ENCODE results near the gene CFAP73.
"Not testable (repeated sequence)": the region's sequence is repeated elsewhere in the genome, so short reads cannot be mapped to it uniquely, and the experiment has no call there.

Gene CFAP73

DNA sequence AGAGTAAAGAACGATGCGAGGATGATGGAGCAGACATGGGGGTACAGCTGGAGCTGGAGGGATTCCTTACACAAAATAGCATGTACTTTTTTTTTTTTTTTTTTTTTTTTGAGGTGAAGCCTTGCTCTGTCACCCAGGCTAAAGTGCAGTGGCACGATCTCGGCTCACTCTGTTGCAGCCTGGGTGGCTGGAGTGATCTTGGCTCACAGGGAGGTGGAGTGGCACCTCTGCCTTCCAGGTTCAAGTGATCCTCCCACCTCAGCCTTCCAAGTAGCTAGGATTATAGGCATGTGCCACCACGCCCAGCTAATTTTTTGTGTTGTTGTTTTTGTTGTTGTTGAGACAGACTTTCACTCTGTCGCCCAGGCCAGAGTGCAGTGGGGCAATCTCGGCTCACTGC, 8.8 kb upstream of the CFAP73 start:
- DNase-seq (ENCODE audit: low spot score) = no peak
- TF ChIP-seq, protein P1, sequence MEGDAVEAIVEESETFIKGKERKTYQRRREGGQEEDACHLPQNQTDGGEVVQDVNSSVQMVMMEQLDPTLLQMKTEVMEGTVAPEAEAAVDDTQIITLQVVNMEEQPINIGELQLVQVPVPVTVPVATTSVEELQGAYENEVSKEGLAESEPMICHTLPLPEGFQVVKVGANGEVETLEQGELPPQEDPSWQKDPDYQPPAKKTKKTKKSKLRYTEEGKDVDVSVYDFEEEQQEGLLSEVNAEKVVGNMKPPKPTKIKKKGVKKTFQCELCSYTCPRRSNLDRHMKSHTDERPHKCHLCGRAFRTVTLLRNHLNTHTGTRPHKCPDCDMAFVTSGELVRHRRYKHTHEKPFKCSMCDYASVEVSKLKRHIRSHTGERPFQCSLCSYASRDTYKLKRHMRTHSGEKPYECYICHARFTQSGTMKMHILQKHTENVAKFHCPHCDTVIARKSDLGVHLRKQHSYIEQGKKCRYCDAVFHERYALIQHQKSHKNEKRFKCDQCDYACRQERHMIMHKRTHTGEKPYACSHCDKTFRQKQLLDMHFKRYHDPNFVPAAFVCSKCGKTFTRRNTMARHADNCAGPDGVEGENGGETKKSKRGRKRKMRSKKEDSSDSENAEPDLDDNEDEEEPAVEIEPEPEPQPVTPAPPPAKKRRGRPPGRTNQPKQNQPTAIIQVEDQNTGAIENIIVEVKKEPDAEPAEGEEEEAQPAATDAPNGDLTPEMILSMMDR (IDR thresholded peaks at IDR 0.05; ENCODE audit: extremely low read depth, insufficient read depth, missing control alignments) = no peak
- in situ Hi-C loops (cut with MboI; ENCODE audit: low pct_unique_long_range_greater_than_20kb, low sequenced_read_pairs, unreplicated experiment) = no loop called here

DNA sequence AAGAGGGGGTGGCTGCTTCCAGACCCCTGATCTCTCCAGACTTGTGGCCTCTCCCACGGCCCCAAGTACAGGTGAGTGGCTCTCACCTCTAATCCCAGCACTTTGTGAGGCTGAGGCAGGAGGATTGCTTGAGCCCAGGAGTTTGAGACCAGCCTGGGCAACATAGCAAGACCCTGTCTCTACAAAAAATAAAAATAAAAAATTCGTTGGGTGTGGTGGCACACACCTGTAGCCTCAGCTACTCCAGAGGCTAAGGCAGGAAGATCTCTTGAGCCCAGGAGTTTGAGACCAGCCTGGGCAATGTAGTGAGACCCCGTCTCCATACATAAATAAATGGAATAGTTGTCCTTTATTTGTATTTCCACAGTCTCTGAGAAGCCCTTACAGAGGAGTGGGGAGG, 7.8 kb upstream of the CFAP73 start:
- DNase-seq (ENCODE audit: low spot score); in situ Hi-C loops (cut with MboI; ENCODE audit: low pct_unique_long_range_greater_than_20kb, low sequenced_read_pairs, unreplicated experiment): not testable (repeated sequence)

DNA sequence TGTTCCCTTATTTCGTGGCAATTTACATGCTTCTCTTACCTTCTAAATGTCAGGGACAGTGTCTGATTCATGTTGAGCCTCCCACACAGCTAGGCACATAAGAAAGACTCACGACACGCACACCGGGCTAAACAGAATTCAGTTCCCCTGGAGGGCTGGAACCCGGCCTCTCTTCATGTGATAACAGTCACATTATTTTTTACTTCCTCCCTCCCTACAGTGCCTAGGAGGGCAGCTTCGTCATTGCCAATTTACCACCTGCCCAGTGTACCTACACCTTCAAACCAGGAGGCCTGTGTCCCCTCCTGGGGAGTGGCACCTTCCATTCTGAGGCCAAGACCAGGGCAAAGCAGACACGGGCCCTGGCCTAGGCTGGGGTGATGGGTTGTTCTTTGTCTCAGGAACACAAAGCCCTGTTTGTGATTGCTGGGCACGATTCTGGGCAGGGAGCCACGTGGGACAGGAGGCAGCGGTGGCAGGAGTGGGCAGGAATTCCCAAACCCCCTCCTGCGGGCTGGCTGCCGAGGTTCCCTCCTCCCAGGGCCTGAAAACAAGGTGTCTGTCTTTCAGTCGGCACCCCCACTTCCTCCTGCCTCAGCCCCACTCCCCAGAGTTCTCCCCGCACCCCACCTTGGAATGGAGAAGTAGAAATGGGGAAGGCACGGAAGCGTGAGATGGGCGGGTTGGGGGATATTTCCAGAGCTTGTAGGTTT, 7.2 kb upstream of the CFAP73 start:
- DNase-seq (ENCODE audit: low spot score) = no peak
- in situ Hi-C loops (cut with MboI; ENCODE audit: low pct_unique_long_range_greater_than_20kb, low sequenced_read_pairs, unreplicated experiment) = no loop called here
- TF ChIP-seq, protein P1 (IDR thresholded peaks at IDR 0.05; ENCODE audit: extremely low read depth, insufficient read depth, missing control alignments) = no peak

DNA sequence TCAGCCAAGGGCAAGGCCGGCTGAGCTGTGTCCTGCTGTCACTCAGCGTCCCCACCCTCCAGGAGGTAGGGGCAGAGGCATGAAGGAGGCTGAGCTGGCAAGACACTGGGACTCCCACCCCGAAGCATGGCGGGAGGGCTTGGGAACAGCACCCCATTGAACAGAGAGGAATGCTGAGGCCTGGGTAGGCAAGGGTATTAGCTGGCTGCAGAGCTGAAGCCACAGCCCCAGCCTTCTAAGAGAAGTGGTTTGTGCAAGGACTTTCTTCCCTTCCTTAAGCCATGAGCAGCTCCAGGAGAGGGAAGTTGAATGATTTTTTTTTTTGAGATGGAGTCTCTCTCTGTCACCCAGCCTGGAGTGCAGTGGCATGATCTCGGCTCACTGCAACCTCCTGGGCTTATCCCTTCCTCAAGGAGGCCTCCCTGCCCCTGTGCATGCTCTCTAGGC, 6.6 kb upstream of the CFAP73 start:
- DNase-seq (ENCODE audit: low spot score) = no peak
- TF ChIP-seq, protein P1 (IDR thresholded peaks at IDR 0.05; ENCODE audit: extremely low read depth, insufficient read depth, missing control alignments) = no peak
- in situ Hi-C loops (cut with MboI; ENCODE audit: low pct_unique_long_range_greater_than_20kb, low sequenced_read_pairs, unreplicated experiment) = no loop called here

DNA sequence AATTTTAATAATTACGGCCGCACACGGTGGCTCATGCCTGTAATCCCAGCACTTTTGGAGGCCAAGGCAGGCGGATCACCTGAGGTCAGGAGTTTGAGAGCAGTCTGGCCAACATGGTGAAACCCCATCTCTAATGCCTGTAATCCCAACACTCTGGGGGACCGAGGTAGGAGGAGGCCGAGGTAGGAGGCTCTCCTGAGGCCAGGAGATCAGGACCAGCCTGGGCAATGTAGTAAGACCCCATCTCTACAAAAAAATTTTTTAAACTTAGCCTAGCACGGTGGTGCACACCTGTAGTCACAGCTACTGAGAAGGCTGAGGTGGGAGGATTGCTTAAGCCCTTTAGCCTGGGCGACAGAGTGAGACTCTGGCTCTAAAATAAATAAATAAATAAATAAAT, 5.6 kb upstream of the CFAP73 start:
- DNase-seq (ENCODE audit: low spot score) = no peak
- in situ Hi-C loops (cut with MboI; ENCODE audit: low pct_unique_long_range_greater_than_20kb, low sequenced_read_pairs, unreplicated experiment) = no loop called here

DNA sequence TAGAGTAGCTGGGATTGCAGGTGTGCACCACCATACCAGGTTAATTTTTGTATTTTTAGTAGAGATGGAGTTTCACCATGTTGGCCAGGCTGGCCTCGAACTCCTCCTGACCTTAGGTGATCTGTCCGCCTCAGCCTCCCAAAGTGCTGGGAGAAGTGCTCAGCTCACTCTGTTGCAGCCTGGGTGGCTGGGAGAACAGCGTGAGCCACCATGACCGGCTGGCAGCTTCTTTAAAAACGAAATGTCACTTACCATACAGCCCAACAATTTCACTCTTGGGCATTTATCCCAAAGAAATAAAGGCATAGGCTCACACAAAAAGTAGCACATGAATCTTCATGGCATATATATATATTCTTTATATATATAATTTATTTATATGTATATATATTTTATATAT, 4.7 kb upstream of the CFAP73 start:
- no peak for DNase-seq (ENCODE audit: low spot score)
- TF ChIP-seq, protein P1 (IDR thresholded peaks at IDR 0.05; ENCODE audit: extremely low read depth, insufficient read depth, missing control alignments) = no peak
- in situ Hi-C loops (cut with MboI; ENCODE audit: low pct_unique_long_range_greater_than_20kb, low sequenced_read_pairs, unreplicated experiment) = no loop called here

More for the DNA sequence above, 5.6 kb upstream of the CFAP73 start:
- TF ChIP-seq, protein P1 (IDR thresholded peaks at IDR 0.05; ENCODE audit: extremely low read depth, insufficient read depth, missing control alignments) = no peak

DNA sequence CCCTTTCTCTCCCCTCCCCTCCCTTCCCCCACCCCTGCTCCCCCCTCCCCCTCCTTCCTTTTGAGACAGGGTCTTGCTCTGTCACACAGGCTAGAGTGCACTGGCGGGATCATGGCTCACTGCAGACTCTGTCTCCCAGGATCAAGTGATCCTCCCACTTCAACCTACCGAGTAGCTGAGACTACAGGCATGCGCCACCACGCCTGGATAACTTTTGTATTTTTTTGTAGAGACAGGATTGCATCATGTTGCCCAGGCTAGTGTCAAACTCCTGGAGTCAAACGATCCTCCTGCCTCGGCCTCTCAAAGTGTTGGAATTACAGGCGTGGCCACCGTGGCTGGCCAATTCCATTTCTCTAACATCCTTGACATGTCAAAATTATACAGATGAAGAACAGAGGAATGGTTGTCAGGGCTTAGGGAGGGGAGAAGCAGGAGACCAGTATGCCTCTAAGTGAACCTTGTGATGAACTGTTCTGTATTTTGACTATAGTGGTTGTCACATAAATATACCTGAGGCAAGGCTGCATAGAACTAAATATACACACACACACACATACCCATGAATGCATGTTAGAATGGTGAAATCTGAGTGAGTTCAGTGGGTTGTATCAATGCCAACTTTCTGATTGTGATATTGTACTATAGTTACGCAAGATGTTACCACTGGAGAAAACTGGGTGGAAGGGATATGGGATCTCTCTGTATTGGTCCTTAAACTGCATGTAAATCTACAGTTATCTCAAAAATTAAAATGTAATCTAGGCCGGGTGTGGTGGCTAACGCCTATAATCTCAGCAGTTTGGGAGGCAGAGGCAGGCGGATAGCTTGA, 3.6 kb upstream of the CFAP73 start:
- TF ChIP-seq, protein P1 (IDR thresholded peaks at IDR 0.05; ENCODE audit: extremely low read depth, insufficient read depth, missing control alignments) = no peak
- in situ Hi-C loops (cut with MboI; ENCODE audit: low pct_unique_long_range_greater_than_20kb, low sequenced_read_pairs, unreplicated experiment) = no loop called here
- DNase-seq (ENCODE audit: low spot score) = no peak

All from GM13977 (cell line).